ENCODE measurements around the gene MTMR10.

The MTMR10 gene

GRCh38 chr15:30896211-30896606, 95.2 kb downstream of the MTMR10 start:
- no peak overlapping the region for H3K4me3 ChIP-seq (ENCODE audit: low read length)
- no peak for TF ChIP-seq CTCF (conservative IDR thresholded peaks at IDR 0.05; ENCODE audit: low read depth, low read length)
- no peak for DNase-seq (ENCODE audit: low read depth)

DNA sequence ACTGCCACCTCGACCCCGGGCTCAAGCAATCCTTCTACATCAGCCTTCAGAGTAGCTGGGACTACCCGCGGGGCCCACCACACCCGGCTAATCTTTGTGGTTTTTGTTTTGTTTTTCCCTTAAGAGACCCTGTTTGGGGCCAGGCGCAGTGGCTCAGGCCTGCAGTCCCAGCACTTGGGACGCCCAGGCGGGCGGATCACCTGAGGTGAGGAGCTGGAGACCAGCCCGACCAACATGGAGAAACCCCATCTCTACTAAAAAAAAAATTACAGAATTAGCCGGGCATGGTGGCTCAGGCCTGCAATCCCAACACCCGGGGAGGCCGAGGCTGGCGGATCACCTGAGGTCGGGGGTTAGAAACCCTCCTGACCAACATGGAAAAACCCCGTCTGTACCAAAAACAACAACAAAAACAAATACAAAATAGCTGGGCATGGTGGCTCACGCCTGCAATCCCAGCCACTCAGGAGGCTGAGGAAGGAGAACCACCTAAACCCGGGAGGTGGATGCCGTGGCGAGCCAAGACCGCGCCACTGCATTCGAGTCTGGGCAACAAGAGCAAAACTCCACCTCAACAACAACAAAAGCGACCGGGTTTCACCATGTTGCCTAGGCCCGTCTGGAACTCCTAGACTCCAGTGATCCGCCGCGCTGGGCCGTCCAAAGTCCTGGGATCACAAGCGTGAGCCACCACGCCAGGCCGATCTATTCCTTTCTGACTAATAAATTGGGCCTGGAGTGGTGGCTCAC, 95.8 kb downstream of the MTMR10 start:
- TF ChIP-seq CTCF (conservative IDR thresholded peaks at IDR 0.05; ENCODE audit: low read depth, low read length), result no peak
- H3K4me3 ChIP-seq (ENCODE audit: low read length), result no peak overlapping the region
- DNase-seq (ENCODE audit: low read depth), result no peak

- H3K4me3 ChIP-seq (ENCODE audit: low read length), result no peak overlapping the region
- no peak for DNase-seq (ENCODE audit: low read depth)
- TF ChIP-seq CTCF (conservative IDR thresholded peaks at IDR 0.05; ENCODE audit: low read depth, low read length), result no peak
These were observed 102.2 kb downstream of the MTMR10 start for GRCh38 chr15:30889196-30889595.
